ENCODE results near the gene C7orf25. TPM values are rescaled to one million over a fixed set of nuclear protein-coding genes. Genes with fewer than 3 reads are reported as not detected.

Gene C7orf25
- total and polyA plus RNA-seq, 2 donors from 2014 or later, result 2.4 to 6.6 TPM

GRCh38 chr7:42915356-42915755 is 3.5 kb upstream of the C7orf25 start:
- intact Hi-C loops (cut with DNase I), result no loop called here
- no peaks in the 10 kb centered on the region for H3K9me3 ChIP-seq (ENCODE audit: control insufficient read depth in 2 of 3, insufficient read depth in 1 of 3, low read length in 3 of 3)
- no peaks in the 10 kb centered on the region for H3K27me3 ChIP-seq (ENCODE audit: control insufficient read depth, insufficient read depth, low read length)
- H3K9ac ChIP-seq (ENCODE audit: low read length in 3 of 3), result no peak overlapping the region
- H3K4me1 ChIP-seq (ENCODE audit: control insufficient read depth in 2 of 3, insufficient read depth in 2 of 3, low read depth in 1 of 3, low read length in 3 of 3), result peaks cover 4 to 12% (median 8%) of the 10 kb centered on the region in 3 donors
- no peak overlapping the region for H3K4me3 ChIP-seq (ENCODE audit: low read length in 3 of 3)
- no peak overlapping the region for H3K27ac ChIP-seq (ENCODE audit: low read depth in 2 of 2, low read length in 2 of 2)
- peaks cover 2 to 29% (median 15%) of the 10 kb centered on the region in 3 donors for H3K36me3 ChIP-seq (ENCODE audit: control insufficient read depth in 2 of 3, insufficient read depth in 3 of 3, low read length in 3 of 3)
- no peak for TF ChIP-seq CTCF (IDR thresholded peaks at IDR 0.05; ENCODE audit: borderline replicate concordance, extremely low read depth, insufficient read depth)
- FAIRE-seq (no peak), DNase-seq (peak in 2 of 5 donors; percentile 38 to 49)

DNA sequence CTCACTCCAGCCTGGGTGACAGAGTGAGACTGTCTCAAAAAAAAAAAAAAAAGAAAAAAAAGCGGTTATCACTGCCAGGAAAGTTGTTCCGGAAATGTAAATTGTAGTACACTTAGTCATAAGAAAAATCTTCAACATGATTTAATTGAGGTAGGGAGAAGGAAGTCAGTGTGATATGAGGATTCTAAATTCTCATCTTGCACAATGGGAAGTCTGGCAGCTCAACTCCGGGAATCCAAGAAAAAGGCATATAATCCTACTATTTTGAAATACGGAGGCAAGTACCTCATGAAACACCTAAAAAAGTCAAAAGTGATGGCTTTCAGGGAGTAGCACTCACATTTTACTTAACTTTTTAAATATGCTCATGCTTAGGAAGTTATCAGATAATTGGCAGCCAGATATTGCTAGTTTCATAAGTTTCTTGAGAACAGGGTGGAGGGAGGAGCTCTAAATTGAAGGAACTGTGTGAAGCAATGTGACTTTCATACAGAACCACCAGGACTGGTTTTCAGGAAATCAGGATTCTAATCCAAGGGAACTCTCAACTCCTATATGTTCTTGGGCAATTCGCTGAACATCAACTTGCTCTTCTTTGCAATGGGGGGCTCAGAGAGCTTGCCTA is 2.7 kb upstream of the C7orf25 start:
- Histone ChIP-seq H3K9me3 (ENCODE audit: control insufficient read depth in 2 of 3, insufficient read depth in 1 of 3, low read length in 3 of 3) (no peaks in the 10 kb centered on the region), H3K27ac (ENCODE audit: low read depth in 2 of 2, low read length in 2 of 2) (no peak overlapping the region), H3K36me3 (ENCODE audit: control insufficient read depth in 2 of 3, insufficient read depth in 3 of 3, low read length in 3 of 3) (peaks cover 2 to 20% (median 11%) of the 10 kb centered on the region in 3 donors), H3K9ac (ENCODE audit: low read length in 3 of 3) (no peak overlapping the region), H3K4me3 (ENCODE audit: low read length in 3 of 3) (no peak overlapping the region), H3K4me1 (ENCODE audit: control insufficient read depth in 2 of 3, insufficient read depth in 2 of 3, low read depth in 1 of 3, low read length in 3 of 3) (peaks cover 6 to 12% (median 10%) of the 10 kb centered on the region in 3 donors), H3K27me3 (ENCODE audit: control insufficient read depth, insufficient read depth, low read length) (no peaks in the 10 kb centered on the region)
- intact Hi-C loops (cut with DNase I), result no loop called here
- no peak for TF ChIP-seq CTCF (IDR thresholded peaks at IDR 0.05; ENCODE audit: borderline replicate concordance, extremely low read depth, insufficient read depth)
- DNase-seq, result no peak
- FAIRE-seq, result no peak

DNA sequence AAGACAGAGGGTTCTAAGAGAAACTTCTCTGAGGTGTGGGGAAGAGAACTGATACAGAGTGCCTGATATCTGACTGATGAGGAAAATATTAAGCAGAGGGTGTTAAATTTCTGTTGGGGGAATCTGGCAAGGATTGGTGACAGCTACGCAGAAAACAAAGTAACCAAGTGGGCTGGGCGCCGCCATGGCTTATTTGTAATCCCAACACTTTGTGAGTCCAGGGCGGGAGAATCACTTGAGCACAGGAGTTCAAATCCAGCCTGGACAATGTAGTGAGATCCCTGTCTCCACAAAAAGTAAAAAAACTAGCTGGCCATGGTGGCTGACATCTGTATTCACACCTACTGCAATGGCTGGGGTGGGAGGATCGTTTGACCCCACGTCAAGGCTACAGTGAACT is 2.1 kb upstream of the C7orf25 start:
- H3K27ac ChIP-seq (ENCODE audit: low read depth in 2 of 2, low read length in 2 of 2), result no peak overlapping the region
- FAIRE-seq (no peak), DNase-seq (no peak)
- peaks cover 6 to 15% (median 10%) of the 10 kb centered on the region in 3 donors for H3K4me1 ChIP-seq (ENCODE audit: control insufficient read depth in 2 of 3, insufficient read depth in 2 of 3, low read depth in 1 of 3, low read length in 3 of 3)
- intact Hi-C loops (cut with DNase I), result no loop called here
- no peaks in the 10 kb centered on the region for H3K9me3 ChIP-seq (ENCODE audit: control insufficient read depth in 2 of 3, insufficient read depth in 1 of 3, low read length in 3 of 3)
- H3K4me3 ChIP-seq (ENCODE audit: low read length in 3 of 3), result no peak overlapping the region
- no peaks in the 10 kb centered on the region for H3K27me3 ChIP-seq (ENCODE audit: control insufficient read depth, insufficient read depth, low read length)
- no peak overlapping the region for H3K9ac ChIP-seq (ENCODE audit: low read length in 3 of 3)
- H3K36me3 ChIP-seq (ENCODE audit: control insufficient read depth in 2 of 3, insufficient read depth in 3 of 3, low read length in 3 of 3), result peaks cover under 1 to 15% (median 7%) of the 10 kb centered on the region in 3 donors
- TF ChIP-seq CTCF (IDR thresholded peaks at IDR 0.05; ENCODE audit: borderline replicate concordance, extremely low read depth, insufficient read depth), result no peak
